ENCODE results near the gene MRPL30.
"Not testable (repeated sequence)": the region's sequence is repeated elsewhere in the genome, so short reads cannot be mapped to it uniquely, and the experiment has no call there.

The MRPL30 gene

DNA sequence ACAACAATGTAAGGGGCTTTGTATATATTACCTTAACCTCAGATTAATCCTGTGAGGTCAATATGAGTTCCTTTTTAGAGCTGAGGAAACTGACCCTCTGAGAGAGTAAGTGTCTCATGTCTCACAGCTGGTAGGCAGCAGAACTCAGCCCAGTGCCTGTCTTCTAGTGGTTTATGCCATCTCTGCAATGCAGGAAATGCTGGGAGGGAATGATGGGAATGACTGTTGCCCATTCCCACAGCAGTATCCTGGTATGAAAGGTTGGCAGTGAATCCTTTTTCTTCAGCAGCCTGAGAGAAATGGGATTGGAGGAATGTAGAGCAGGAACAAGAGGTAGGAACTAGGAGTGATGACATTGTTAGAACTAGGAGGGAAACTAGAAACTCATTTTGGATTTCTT is 6.0 kb downstream of the MRPL30 start:
- DNase-seq = no peak

DNA sequence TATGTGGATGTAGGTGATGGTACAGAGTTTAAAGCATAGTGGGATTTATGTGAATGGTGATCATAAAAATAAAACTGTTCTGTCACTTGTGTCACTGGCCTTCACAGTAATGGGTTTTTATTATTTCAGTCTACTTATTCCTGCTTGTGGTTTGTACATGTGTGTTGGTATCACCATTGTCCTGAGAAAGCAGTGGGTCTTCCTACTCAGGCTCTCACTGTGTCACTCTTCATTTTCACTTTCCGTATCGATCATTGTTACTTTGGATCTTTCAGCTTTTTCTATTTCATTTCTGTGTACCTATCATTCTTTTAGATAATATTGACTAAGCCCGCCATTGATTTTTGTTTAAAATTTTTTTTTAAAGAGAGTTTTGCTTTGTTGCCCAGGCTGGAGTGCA is 7.4 kb downstream of the MRPL30 start:
- no peak for DNase-seq

DNA sequence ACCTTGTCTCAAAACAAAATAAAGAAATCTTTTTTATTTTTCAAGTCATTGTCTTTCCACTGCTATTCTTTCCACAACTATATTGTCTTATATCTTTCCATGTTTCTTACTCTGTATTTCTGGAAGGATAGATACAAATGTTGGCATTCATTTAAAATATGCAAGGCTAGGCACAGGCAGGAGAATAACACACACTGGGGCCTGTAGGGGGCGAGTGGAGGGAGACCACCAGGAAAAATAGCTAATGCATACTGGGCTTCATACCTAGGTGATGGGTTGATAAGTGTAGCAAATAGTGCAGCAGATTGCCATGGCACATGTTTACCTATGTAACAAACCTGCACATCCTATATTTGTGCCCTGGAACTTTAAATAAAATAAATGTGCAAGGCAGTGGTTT is 9.6 kb downstream of the MRPL30 start:
- DNase-seq = no peak

DNA sequence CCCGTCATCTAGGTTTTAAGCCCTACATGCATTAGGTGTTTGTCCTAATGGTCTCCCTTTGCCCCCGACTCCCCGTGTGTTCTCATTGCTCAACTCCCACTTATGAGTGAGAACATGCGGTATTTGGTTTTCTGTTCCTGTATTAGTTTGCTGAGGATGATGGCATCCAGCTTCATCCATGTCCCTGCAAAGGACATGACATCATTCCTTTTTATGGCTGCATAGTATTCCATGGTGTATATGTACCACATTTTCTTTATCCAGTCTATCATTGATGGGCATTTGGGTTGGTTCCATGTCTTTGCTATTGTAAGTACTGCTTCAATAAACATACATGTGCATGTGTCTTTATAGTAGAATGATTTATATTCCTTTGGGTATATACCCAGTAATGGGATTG is 11.4 kb downstream of the MRPL30 start:
- not testable (repeated sequence) for DNase-seq

DNA sequence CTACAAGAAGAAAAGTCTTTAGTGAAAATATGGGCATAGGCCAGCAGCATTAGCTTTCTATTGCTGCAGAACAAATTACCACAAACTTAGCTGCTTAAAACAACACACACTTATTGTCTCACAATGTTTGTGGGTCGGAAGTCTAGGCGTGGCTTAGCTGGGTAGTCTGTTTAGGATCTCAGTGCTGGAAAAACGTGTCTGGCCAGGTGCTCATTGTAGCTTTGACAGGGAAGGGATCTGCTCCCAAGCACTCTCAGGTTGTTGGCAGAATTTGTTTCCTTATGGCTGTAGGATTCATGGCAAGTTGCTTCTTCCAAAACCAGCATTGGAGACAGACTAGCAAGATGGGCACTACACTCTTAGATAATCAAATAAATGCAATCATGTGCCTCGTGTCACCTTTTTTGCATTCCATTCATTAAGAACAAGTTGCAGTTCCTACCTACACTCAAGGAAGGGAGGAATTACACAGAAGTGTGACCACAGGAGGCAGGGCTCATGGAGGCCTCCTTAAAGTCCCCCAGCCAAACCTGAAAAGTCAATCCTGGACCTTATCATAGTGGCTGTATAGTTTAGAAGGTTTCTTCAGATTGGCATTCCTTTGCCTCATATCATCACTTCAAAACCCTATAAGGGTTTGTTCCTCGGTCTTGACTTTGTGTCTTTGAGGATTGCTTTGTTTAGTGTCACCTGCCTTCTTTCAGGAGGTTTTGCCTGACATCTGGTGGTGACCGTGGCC is 17.3 kb downstream of the MRPL30 start:
- DNase-seq = no peak

DNA sequence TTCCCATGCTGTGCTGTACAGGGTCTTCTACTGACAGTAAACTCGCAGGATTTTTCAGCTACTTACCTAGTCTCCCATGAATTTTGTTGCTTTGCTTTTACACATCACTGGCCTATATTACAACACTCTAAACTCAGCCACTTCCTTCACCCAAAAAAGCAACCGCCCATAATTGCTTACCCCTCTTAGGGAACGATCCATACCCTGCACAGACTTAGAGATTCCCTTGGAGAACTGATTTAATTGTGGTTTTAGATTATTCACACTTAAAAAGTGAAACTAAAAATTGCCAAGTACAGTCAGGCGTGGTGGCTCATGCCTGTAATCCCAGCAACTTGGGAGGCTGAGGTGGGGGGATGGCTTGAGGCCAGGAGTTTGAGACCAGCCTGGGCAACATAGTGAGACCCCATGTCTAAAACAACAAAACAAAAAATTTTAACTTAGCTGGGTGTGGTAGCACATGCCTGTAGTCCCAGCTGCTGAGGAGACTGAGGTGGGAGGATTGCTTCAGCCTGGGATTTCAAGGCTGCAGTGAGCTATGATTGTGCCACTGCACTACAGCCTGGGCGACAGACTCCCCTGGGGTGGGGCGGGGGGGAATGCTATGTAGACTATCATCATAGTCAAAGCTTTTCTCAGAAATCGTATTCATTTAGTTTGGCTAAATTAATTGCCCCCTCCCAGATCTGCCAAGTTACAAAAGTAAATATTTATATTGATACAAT is 19.3 kb downstream of the MRPL30 start:
- no peak for DNase-seq

DNA sequence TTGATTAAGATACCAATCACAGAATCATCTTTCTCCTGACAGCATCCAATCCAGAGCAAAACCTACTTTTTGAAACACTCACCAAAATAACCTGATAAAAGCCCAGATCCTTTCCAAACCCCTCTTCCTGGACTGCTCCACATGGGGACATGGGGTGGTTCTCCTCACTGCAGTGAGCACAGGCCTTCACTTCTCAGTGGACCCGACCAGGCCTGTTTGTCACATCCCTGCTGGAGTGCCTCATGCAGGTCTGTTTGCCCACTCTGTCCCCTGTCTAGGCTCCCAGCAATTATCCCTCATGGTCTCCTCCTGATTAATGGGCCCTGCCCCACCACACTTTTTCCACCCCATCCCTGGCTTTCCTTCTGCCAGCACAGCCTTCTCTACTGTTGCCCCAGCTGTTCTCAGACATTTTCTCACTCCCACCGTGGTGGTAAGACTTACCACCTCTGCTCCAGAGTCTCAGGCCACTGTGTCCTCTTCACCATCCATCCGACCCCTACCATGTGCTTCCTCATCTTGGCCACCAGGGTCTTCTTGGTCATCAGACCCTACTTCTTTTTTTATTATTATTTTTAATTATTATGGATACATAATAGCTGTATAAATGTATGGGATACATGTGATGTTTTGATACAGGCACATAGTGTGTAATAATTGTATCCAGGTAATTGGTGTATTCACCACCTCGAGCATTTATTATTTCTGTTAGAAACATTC is 21.1 kb downstream of the MRPL30 start:
- DNase-seq = no peak

DNA sequence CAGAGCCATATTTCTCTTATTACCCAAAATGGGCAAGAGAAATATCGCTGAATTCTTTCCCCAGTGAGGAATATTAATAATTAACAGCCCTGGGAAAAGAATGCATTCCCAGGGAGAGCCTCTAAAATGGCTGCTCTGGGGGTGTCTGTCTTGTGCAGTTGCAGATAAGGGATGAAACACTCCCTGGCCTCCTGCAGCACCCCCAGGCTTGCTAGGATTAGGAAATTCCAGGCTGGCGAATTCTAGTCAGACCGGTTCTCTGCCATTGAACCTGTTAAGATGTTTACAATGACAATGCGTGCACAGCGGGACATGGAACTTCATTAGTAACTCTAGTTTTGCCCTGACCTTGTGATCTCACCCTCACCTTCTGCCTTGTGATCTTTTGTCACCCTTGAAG is 24.5 kb downstream of the MRPL30 start:
- no peak for DNase-seq

DNA sequence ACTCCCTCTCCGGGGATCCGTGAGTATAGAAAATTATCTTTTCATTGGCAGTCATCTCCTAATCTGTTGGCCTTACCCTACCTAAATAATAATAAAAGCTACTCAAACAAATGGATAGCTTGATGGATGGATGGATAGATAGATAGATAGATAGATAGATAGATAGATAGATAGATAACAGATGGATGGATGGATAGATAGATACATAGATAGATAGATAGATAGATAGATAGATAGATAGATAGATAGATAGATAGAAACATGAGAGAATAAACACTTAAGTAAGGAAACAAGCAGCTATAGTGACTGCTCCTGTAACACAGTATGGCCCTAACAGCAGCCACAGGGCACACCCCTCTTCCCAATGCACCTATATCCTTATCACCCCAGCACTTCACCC is 35.1 kb downstream of the MRPL30 start:
- DNase-seq = no peak

DNA sequence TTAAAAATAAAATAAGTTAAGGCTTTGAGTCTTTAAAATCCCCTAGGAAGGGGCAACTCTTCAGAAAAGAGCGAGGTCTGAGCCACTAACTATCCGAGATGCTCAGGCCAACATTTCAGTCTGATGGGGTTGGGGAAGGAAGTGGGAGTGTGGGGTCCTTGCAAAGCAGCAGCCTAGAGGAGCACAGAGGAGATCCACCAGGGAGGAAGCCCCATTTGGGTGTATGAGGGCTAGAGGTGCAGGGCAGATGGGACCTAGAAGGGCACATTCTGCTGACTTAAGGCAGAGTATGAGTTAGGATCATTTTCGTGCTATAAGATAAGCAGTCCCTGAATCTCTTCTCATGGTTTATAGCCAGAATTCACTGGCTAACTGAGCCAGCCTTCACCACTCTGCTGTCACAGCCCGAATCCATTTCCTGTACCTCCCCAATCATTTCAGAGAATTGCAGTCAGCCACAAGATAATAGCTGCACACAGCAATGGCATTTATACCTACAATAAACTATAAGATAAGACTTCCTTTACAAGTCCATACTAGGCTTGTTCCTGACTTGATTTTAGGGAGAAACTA is 37.0 kb downstream of the MRPL30 start:
- DNase-seq = no peak

DNA sequence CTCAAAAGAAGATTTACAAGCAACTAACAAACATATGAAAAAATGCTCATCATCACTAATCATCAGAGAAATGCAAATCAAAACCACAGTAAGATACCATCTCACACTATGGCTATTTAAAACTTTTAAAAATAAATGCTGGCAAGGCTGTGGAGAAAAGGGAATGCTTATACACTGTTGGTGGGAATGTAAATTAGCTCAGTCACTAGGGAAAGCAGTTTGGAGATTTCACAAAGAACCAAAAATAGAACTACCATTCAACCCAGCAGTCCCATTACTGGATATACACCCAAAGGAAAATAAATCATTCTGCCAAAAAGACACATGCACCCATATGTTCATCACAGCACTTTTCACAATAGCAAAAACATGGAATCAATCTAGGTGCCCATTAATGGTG is 52.2 kb downstream of the MRPL30 start:
- not testable (repeated sequence) for DNase-seq

DNA sequence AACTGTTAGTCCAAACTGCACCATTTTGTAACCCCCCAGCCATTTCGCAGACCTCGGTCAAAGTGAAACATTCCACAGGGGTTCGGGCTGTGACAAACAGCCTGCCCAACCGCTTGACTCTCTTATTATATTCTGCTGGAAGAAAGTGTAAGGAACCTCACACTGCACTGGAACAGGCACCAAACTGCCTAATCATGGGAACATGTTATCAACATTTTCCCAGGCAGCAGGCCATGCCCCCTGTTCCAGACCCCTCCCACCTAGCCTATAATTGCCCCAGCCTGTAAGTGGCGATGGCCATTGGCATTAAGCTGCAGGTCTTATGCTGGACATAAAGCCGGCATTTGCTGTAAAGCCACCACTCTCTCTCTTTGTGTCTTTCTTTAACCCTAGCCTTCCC is 57.6 kb downstream of the MRPL30 start:
- no peak for DNase-seq

DNA sequence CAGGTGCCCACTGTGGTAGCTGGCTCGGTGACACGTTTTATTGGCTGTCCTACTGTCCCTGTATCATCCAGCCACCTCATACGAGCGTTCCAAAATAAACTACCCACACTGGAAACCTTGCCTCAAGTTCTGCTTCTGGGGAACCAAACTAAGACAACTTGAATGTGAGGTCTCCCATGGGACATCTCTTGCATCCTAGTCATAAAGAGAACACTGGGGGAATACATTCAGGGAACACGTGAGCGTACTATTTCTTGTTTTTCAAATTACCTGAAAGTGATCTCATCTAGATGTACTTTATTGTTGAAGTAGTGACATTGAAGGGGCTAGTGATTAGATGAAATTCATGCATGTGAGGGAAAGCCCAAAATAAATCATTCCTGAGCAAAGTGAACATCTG is 59.4 kb downstream of the MRPL30 start:
- DNase-seq = no peak

DNA sequence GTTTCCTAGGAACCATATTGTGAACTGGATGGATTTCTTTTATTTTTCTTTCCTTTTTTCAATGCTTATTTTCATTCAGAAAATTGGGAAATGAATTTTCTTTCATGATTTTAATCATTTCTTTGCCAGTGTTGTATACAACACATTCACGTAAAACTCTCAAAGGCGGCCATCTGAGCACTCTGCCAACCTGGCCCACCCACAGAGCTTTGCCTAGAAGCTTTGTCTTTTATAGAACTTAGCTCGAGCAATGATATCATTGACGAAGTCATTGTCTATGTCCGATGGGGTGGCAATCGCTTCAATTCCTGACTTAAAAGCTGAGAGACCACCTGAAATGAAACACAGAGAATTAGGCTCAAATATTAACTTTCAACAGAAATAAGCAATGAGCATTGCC is 61.2 kb downstream of the MRPL30 start:
- DNase-seq = no peak
